HepG2 (cell line): ENCODE measurements around the gene MUTYH. TPM values are rescaled to one million over a fixed set of nuclear protein-coding genes. Genes with fewer than 3 reads are reported as not detected.

Experiments
- FOXK2 ChIP-seq: fragments of 450-650 bp; IDR thresholded peaks from 2 replicates; pipeline ENCODE4 v1.6.1; 2016
- FOXM1 ChIP-seq: sonication (generic); formaldehyde crosslinking; IDR thresholded peaks from 2 replicates; pipeline ENCODE4 v1.5.0; 2020; ENCODE audit warnings: missing genetic modification reagents
- GATAD2A ChIP-seq: IDR thresholded peaks from 2 replicates; pipeline ENCODE4 v1.6.1; 2016
- HCFC1 ChIP-seq: fragments of 150-350 bp; IDR thresholded peaks from 2 replicates; pipeline ENCODE4 v1.6.1; 2014; ENCODE audit warnings: low read depth, low read length
- KDM2A ChIP-seq: sonication (generic); formaldehyde crosslinking; IDR thresholded peaks from 2 replicates; pipeline ENCODE4 v1.4.0; 2020; ENCODE audit warnings: low read depth, missing genetic modification reagents, borderline replicate concordance
- KLF15 ChIP-seq: sonication (generic); formaldehyde crosslinking; IDR thresholded peaks from 2 replicates; pipeline ENCODE4 v1.8.1; 2023; ENCODE audit warnings: borderline replicate concordance, mild to moderate bottlenecking, inconsistent platforms, missing genetic modification reagents, mixed read lengths
- SP1 ChIP-seq, 2 experiments: fragments of 450-650 bp in 1 of 2; sonication (generic) in 1 of 2; formaldehyde crosslinking in 1 of 2; IDR thresholded peaks; 2 replicates each; pipeline versions ENCODE4 v1.4.0 to v1.6.1; 2016 to 2020; ENCODE audit warnings: missing genetic modification reagents in 1 of 2
- ZNF10 ChIP-seq: sonication (generic); formaldehyde crosslinking; IDR thresholded peaks from 2 replicates; pipeline ENCODE4 v1.4.0; 2020; ENCODE audit warnings: mild to moderate bottlenecking, low read depth, missing genetic modification reagents, borderline replicate concordance
- ZNF207 ChIP-seq: fragments of 450-650 bp; IDR thresholded peaks from 2 replicates; pipeline ENCODE4 v1.6.1; 2016; ENCODE audit warnings: antibody characterized with exemption, borderline replicate concordance
- ZNF773 ChIP-seq: sonication (generic); formaldehyde crosslinking; IDR thresholded peaks from 2 replicates; pipeline ENCODE4 v1.4.0; 2020; ENCODE audit warnings: missing genetic modification reagents, borderline replicate concordance
- ZNF878 ChIP-seq: sonication (generic); formaldehyde crosslinking; IDR thresholded peaks from 2 replicates; pipeline ENCODE4 v1.8.1; 2023; ENCODE audit warnings: mild to moderate bottlenecking, missing genetic modification reagents, moderate library complexity
- polyA plus RNA-seq, 8 experiments: library from polyadenylated mRNA; depleted of rRNA in 3 of 8; stranded (reverse) in 7 of 8; unstranded in 1 of 8; fragments of >200 nt; fragmentation: Illumina TruSeq in 4 of 8; extraction: Trizol in 4 of 8; gene quantifications; 2 replicates each; pipeline versions ENCODE4 v1.2.1 to v1.2.3, GENCODE V29; 2011 to 2016; ENCODE audit warnings: low read depth in 4 of 8, missing spikeins in 1 of 8, mixed read lengths in 1 of 8; ENCODE audit not compliant: insufficient read depth in 1 of 8
- total RNA-seq, 5 experiments: library from RNA; depleted of rRNA; stranded (reverse); fragments of >200 nt; fragmentation: Illumina TruSeq; extraction: Trizol; gene quantifications; 2 replicates each; pipeline ENCODE4 v1.2.3, GENCODE V29; 2016; ENCODE audit warnings: low read depth in 1 of 5
- TF ChIP-seq, protein P1 (sequence below): sonication (generic); formaldehyde crosslinking; IDR thresholded peaks from 2 replicates; pipeline ENCODE4 v1.5.0; 2020; ENCODE audit warnings: mild to moderate bottlenecking, missing genetic modification reagents, moderate library complexity
- TF ChIP-seq, protein P2 (sequence below): sonication (generic); formaldehyde crosslinking; IDR thresholded peaks from 2 replicates; pipeline ENCODE4 v1.9.0; 2021; ENCODE audit warnings: missing genetic modification reagents, mild to moderate bottlenecking, borderline replicate concordance
- TF ChIP-seq, protein P3 (sequence below): sonication (generic); formaldehyde crosslinking; IDR thresholded peaks from 2 replicates; pipeline ENCODE4 v1.8.0; 2022; ENCODE audit warnings: missing genetic modification reagents, mild to moderate bottlenecking, moderate library complexity, borderline replicate concordance
- TF ChIP-seq, protein P4 (sequence below): sonication (generic); formaldehyde crosslinking; IDR thresholded peaks from 2 replicates; pipeline ENCODE4 v1.5.0; 2020; ENCODE audit warnings: mild to moderate bottlenecking, low read depth, missing genetic modification reagents, borderline replicate concordance

Gene MUTYH
- total and polyA plus RNA-seq, 2 of the 13 experiments (the other 11 are each of a cell fraction or from before 2014, with no cell fraction given), result 16.3 to 17.1 TPM

DNA sequence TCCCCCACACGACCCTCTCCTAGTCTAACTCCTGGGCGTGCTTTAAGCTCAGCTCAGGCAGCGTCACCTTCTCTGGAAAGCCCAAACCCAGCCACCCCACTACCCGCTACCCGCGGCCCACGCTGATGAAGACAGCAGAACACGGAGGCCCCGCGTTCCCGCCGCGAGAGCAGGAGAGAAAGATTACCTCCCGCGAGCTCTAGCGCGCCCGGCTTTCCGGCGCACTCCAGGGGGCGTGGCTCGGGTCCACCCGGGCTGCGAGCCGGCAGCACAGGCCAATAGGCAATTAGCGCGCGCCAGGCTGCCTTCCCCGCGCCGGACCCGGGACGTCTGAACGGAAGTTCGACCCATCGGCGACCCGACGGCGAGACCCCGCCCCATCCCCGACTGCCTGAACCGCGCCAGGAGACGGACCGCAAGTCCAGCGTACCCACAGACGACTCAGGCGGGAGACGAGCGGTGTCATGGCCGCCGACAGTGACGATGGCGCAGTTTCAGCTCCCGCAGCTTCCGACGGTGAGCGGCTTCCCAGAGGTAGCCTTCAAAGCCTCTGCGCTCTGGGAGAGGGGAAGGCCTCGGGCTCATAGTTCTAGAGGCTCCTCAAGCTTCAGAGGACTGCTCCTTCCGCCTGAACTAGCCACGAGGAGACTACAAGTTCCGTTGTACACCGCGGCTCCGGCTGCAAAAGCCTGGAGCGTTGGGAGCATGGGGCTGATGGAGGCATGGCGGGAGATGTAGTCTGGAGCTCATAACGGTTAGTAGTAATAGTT is at the start of gene MUTYH, which contains the start of gene TOE1 (continued):
- TF ChIP-seq, protein P1, sequence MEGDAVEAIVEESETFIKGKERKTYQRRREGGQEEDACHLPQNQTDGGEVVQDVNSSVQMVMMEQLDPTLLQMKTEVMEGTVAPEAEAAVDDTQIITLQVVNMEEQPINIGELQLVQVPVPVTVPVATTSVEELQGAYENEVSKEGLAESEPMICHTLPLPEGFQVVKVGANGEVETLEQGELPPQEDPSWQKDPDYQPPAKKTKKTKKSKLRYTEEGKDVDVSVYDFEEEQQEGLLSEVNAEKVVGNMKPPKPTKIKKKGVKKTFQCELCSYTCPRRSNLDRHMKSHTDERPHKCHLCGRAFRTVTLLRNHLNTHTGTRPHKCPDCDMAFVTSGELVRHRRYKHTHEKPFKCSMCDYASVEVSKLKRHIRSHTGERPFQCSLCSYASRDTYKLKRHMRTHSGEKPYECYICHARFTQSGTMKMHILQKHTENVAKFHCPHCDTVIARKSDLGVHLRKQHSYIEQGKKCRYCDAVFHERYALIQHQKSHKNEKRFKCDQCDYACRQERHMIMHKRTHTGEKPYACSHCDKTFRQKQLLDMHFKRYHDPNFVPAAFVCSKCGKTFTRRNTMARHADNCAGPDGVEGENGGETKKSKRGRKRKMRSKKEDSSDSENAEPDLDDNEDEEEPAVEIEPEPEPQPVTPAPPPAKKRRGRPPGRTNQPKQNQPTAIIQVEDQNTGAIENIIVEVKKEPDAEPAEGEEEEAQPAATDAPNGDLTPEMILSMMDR, result peak; percentile 24; the same call in 1 of the 2 replicates
- TF ChIP-seq ZNF773 (CRISPR knock-in tag) (no peak), ZNF207 (no peak), FOXK2 (no peak), ZNF10 (no peak), FOXM1 (0 out of 2 replicates have a peak, but pooled peaks have one; percentile 15), ZNF878 (CRISPR knock-in tag) (no peak), GATAD2A (CRISPR knock-in tag) (peak; percentile 44), KLF15 (no peak), SP1 (IDR thresholded peaks at IDR 0.05) (no peak), SP1 (CRISPR knock-in tag; IDR thresholded peaks at IDR 0.05) (peak; percentile 63), HCFC1 (peak; percentile 65; the same call in 1 of the 2 replicates), KDM2A (CRISPR knock-in tag) (peak; percentile 88)
- TF ChIP-seq, protein P2, sequence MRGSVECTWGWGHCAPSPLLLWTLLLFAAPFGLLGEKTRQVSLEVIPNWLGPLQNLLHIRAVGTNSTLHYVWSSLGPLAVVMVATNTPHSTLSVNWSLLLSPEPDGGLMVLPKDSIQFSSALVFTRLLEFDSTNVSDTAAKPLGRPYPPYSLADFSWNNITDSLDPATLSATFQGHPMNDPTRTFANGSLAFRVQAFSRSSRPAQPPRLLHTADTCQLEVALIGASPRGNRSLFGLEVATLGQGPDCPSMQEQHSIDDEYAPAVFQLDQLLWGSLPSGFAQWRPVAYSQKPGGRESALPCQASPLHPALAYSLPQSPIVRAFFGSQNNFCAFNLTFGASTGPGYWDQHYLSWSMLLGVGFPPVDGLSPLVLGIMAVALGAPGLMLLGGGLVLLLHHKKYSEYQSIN (CRISPR knock-in tag), result no peak
- TF ChIP-seq, protein P3, sequence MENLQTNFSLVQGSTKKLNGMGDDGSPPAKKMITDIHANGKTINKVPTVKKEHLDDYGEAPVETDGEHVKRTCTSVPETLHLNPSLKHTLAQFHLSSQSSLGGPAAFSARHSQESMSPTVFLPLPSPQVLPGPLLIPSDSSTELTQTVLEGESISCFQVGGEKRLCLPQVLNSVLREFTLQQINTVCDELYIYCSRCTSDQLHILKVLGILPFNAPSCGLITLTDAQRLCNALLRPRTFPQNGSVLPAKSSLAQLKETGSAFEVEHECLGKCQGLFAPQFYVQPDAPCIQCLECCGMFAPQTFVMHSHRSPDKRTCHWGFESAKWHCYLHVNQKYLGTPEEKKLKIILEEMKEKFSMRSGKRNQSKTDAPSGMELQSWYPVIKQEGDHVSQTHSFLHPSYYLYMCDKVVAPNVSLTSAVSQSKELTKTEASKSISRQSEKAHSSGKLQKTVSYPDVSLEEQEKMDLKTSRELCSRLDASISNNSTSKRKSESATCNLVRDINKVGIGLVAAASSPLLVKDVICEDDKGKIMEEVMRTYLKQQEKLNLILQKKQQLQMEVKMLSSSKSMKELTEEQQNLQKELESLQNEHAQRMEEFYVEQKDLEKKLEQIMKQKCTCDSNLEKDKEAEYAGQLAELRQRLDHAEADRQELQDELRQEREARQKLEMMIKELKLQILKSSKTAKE (CRISPR knock-in tag), result peak; percentile 49; the same call in 1 of the 2 replicates
- TF ChIP-seq, protein P4, sequence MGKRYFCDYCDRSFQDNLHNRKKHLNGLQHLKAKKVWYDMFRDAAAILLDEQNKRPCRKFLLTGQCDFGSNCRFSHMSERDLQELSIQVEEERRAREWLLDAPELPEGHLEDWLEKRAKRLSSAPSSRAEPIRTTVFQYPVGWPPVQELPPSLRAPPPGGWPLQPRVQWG (CRISPR knock-in tag), result no peak
- TF ChIP-seq, all 625 proteins: peak for 316
